ENCODE data around the gene CDH4. TPM values are rescaled to one million over a fixed set of nuclear protein-coding genes. Genes with fewer than 3 reads are reported as not detected.

The CDH4 gene
- total RNA-seq, 1 donor from 2014 or later = 0.99 TPM

DNA sequence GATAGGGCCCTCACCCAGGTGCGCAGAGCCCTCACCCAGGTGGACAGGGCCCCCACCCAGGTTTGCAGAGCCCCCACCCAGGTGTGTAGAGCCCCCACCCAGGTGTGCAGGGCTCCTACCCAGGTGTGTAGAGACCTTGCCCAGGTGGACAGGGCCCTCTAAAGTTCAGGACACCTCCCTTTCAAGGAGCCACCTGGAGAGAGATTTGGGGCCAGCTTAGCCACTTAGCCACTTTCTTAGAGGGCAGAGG lies 533.4 kb downstream of the CDH4 start:
- H3K36me3 Mint-ChIP-seq (ENCODE audit: low read depth) = peaks cover 1% of the 10 kb centered on the region
- TF ChIP-seq, protein P1, sequence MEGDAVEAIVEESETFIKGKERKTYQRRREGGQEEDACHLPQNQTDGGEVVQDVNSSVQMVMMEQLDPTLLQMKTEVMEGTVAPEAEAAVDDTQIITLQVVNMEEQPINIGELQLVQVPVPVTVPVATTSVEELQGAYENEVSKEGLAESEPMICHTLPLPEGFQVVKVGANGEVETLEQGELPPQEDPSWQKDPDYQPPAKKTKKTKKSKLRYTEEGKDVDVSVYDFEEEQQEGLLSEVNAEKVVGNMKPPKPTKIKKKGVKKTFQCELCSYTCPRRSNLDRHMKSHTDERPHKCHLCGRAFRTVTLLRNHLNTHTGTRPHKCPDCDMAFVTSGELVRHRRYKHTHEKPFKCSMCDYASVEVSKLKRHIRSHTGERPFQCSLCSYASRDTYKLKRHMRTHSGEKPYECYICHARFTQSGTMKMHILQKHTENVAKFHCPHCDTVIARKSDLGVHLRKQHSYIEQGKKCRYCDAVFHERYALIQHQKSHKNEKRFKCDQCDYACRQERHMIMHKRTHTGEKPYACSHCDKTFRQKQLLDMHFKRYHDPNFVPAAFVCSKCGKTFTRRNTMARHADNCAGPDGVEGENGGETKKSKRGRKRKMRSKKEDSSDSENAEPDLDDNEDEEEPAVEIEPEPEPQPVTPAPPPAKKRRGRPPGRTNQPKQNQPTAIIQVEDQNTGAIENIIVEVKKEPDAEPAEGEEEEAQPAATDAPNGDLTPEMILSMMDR (IDR thresholded peaks at IDR 0.05) = no peak
- peak; percentile 62 for DNase-seq (ENCODE audit: low spot score)
- H3K4me3 Mint-ChIP-seq (ENCODE audit: unreplicated experiment) = no peak overlapping the region
- no peak overlapping the region for H3K27ac Mint-ChIP-seq (ENCODE audit: unreplicated experiment)
- H3K9me3 Mint-ChIP-seq (ENCODE audit: low read depth) = peaks cover 16% of the 10 kb centered on the region
- H3K27me3 Mint-ChIP-seq (ENCODE audit: low read depth) = peaks cover 23% of the 10 kb centered on the region
- H3K4me1 Mint-ChIP-seq (ENCODE audit: low read depth) = no peaks in the 10 kb centered on the region

DNA sequence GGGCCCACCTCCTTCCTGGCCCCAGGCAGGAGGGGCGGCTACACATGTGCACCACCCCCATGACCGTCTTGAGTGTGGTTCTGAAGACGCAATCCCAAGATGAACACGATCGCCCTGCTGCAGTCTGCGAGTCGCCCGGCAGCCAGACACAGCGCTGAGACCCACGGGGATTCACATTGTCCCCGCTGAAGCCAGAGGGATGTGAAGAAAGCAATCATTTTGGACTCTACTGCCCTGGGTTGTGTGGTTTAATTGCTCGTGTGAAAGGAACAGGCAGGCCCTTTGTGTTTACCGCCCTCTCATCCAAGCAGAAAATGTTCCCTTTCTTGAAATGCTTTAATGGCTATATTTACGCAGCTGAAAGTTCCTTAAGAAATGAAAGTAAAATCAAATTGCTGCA lies 534.2 kb downstream of the CDH4 start:
- DNase-seq (ENCODE audit: low spot score) = no peak
- peaks cover 9% of the 10 kb centered on the region for H3K9me3 Mint-ChIP-seq (ENCODE audit: low read depth)
- TF ChIP-seq, protein P1 (IDR thresholded peaks at IDR 0.05) = no peak
- H3K4me3 Mint-ChIP-seq (ENCODE audit: unreplicated experiment) = no peak overlapping the region
- no peaks in the 10 kb centered on the region for H3K4me1 Mint-ChIP-seq (ENCODE audit: low read depth)
- no peak overlapping the region for H3K27ac Mint-ChIP-seq (ENCODE audit: unreplicated experiment)
- peaks cover 23% of the 10 kb centered on the region for H3K27me3 Mint-ChIP-seq (ENCODE audit: low read depth)
- H3K36me3 Mint-ChIP-seq (ENCODE audit: low read depth) = peaks cover 1% of the 10 kb centered on the region

GRCh38 chr20:61788343-61788742 lies 536.3 kb downstream of the CDH4 start:
- no peak overlapping the region for H3K27ac Mint-ChIP-seq (ENCODE audit: unreplicated experiment)
- peaks cover 20% of the 10 kb centered on the region for H3K27me3 Mint-ChIP-seq (ENCODE audit: low read depth)
- no peak overlapping the region for H3K4me3 Mint-ChIP-seq (ENCODE audit: unreplicated experiment)
- H3K4me1 Mint-ChIP-seq (ENCODE audit: low read depth) = no peaks in the 10 kb centered on the region
- H3K9me3 Mint-ChIP-seq (ENCODE audit: low read depth) = peaks cover 3% of the 10 kb centered on the region
- no peaks in the 10 kb centered on the region for H3K36me3 Mint-ChIP-seq (ENCODE audit: low read depth)
- no peak for DNase-seq (ENCODE audit: low spot score)
- TF ChIP-seq, protein P1 (IDR thresholded peaks at IDR 0.05) = no peak

DNA sequence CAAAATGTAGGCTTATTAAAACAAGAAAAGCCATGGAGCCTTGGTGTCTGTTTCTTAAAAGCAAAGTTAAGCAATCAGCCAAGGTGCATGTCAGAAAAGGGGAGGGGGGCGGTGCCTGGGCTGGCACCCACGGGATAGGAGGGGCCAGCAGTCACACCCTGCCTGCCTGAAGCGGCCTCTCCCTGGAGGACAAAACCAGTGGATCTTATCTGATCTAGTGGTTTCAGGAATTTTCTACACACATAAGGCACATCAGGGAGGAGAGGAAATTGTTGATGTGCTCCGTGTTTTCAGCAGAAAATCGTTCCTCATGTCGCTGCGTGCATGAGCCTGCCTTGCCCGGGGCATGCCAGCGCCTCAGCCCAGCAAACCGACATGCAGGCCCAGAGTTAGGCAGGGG lies 537.3 kb downstream of the CDH4 start:
- Mint-ChIP-seq H3K9me3 (ENCODE audit: low read depth) (peaks cover 3% of the 10 kb centered on the region), H3K36me3 (ENCODE audit: low read depth) (no peaks in the 10 kb centered on the region), H3K4me3 (ENCODE audit: unreplicated experiment) (no peak overlapping the region), H3K27me3 (ENCODE audit: low read depth) (peaks cover 19% of the 10 kb centered on the region), H3K4me1 (ENCODE audit: low read depth) (no peaks in the 10 kb centered on the region), H3K27ac (ENCODE audit: unreplicated experiment) (no peak overlapping the region)
- no peak for DNase-seq (ENCODE audit: low spot score)
- TF ChIP-seq, protein P1 (IDR thresholded peaks at IDR 0.05) = no peak

- Mint-ChIP-seq H3K36me3 (ENCODE audit: low read depth) (no peaks in the 10 kb centered on the region), H3K4me3 (ENCODE audit: unreplicated experiment) (no peak overlapping the region), H3K9me3 (ENCODE audit: low read depth) (peaks cover 3% of the 10 kb centered on the region), H3K27ac (ENCODE audit: unreplicated experiment) (no peak overlapping the region), H3K4me1 (ENCODE audit: low read depth) (no peaks in the 10 kb centered on the region), H3K27me3 (ENCODE audit: low read depth) (peaks cover 17% of the 10 kb centered on the region)
- no peak for DNase-seq (ENCODE audit: low spot score)
- TF ChIP-seq, protein P1 (IDR thresholded peaks at IDR 0.05) = no peak
Observed at GRCh38 chr20:61790116-61790827, 538.2 kb downstream of the CDH4 start.
